ENCODE data around the gene TCF20.

The TCF20 gene

DNA sequence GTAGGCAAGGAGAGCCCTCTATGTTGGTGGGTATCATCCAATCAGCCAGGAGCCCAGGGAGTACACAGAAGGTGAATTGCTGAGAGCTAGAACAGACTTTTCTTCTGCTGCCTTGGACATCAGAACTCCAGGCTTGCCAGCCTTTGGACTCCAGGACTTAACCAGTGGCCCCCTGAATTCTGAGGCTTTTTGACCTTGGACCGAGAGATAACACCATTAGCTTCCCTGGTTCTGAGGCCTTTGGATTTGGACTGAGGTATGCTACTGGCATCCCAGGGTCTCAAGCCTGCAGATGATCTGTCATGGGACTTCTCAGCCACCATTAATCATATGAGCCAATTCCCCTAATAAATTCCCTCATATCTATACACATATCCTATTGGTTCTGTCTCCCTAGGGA is 21.5 kb downstream of the TCF20 start:
- H3K23ac ChIP-seq (ENCODE audit: low read length): no peak overlapping the region
- no peak overlapping the region for H3K56ac ChIP-seq (ENCODE audit: low read length)
- H2BK5ac ChIP-seq (ENCODE audit: low read length): no peak overlapping the region
- no peak overlapping the region for H2AK5ac ChIP-seq (ENCODE audit: low read length)
- H2BK15ac ChIP-seq (replicated peaks; ENCODE audit: low read depth): no peak overlapping the region
- no peak for DNase-seq
- no peak overlapping the region for H4K5ac ChIP-seq (ENCODE audit: low read length)
- no peak overlapping the region for H4K8ac ChIP-seq (ENCODE audit: low read depth, low read length)
- no peak overlapping the region for H3K18ac ChIP-seq (ENCODE audit: low read length)
- H3K27me3 ChIP-seq (ENCODE audit: insufficient read depth, low read length, poor library complexity): no peaks in the 10 kb centered on the region
- no peaks in the 10 kb centered on the region for H3K36me3 ChIP-seq (ENCODE audit: control insufficient read depth, insufficient read depth, low read length)
- peaks cover 30% of the 10 kb centered on the region for H3K79me1 ChIP-seq (ENCODE audit: low read length)
- no peak overlapping the region for H3K4me3 ChIP-seq (ENCODE audit: low read length)
- peaks cover 23% of the 10 kb centered on the region for H3K79me2 ChIP-seq (ENCODE audit: control insufficient read depth, insufficient read depth, low read length)
- H3K9ac ChIP-seq (ENCODE audit: low read length): no peak overlapping the region
- no peak overlapping the region for H3K4ac ChIP-seq (ENCODE audit: low read depth, low read length)
- WGBS (ENCODE audit: extremely low coverage, insufficient coverage, low lambda C conversion rate): no CpG with 5 or more reads among the region's 1 CpG
- no peak overlapping the region for H3K27ac ChIP-seq (ENCODE audit: low read depth, low read length)
- no peak overlapping the region for H2BK120ac ChIP-seq (ENCODE audit: low read depth, low read length)
- H3K4me2 ChIP-seq (ENCODE audit: low read length): no peak overlapping the region
- no peaks in the 10 kb centered on the region for H3K4me1 ChIP-seq (ENCODE audit: control insufficient read depth, low read depth, low read length)

DNA sequence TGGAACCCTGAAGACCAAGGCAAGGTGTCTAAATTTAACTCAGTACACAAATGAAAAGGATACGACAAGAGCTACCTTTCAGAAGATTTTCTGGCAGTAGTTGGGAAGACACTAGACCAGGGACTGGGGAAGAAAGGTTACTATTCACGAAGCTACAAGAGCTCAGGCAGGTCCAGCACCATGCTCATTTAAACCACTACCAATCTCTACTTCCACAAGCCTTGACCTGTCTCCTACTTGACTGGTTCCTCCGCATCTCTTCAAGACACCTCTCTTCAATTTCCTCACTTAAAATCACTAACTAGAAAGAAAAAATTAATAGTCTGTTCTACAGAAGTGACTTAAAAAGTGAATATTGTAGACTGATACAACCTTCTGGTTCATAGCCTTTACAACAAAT is 22.9 kb downstream of the TCF20 start:
- no peak overlapping the region for H3K56ac ChIP-seq (ENCODE audit: low read length)
- H3K18ac ChIP-seq (ENCODE audit: low read length): no peak overlapping the region
- no peak overlapping the region for H3K27ac ChIP-seq (ENCODE audit: low read depth, low read length)
- WGBS (ENCODE audit: extremely low coverage, insufficient coverage, low lambda C conversion rate): no CpG with 5 or more reads among the region's 3 CpGs
- H3K27me3 ChIP-seq (ENCODE audit: insufficient read depth, low read length, poor library complexity): no peaks in the 10 kb centered on the region
- no peak overlapping the region for H2BK120ac ChIP-seq (ENCODE audit: low read depth, low read length)
- H2AK5ac ChIP-seq (ENCODE audit: low read length): no peak overlapping the region
- no peak overlapping the region for H3K23ac ChIP-seq (ENCODE audit: low read length)
- no peak overlapping the region for H4K8ac ChIP-seq (ENCODE audit: low read depth, low read length)
- no peak overlapping the region for H2BK15ac ChIP-seq (replicated peaks; ENCODE audit: low read depth)
- H3K36me3 ChIP-seq (ENCODE audit: control insufficient read depth, insufficient read depth, low read length): no peaks in the 10 kb centered on the region
- no peak overlapping the region for H4K5ac ChIP-seq (ENCODE audit: low read length)
- no peak for DNase-seq
- no peak overlapping the region for H3K4me3 ChIP-seq (ENCODE audit: low read length)
- H3K4ac ChIP-seq (ENCODE audit: low read depth, low read length): no peak overlapping the region
- H2BK5ac ChIP-seq (ENCODE audit: low read length): no peak overlapping the region
- no peaks in the 10 kb centered on the region for H3K4me1 ChIP-seq (ENCODE audit: control insufficient read depth, low read depth, low read length)
- H3K4me2 ChIP-seq (ENCODE audit: low read length): no peak overlapping the region
- no peak overlapping the region for H3K9ac ChIP-seq (ENCODE audit: low read length)
- H3K79me1 ChIP-seq (ENCODE audit: low read length): peaks cover 32% of the 10 kb centered on the region
- H3K79me2 ChIP-seq (ENCODE audit: control insufficient read depth, insufficient read depth, low read length): peaks cover 27% of the 10 kb centered on the region

DNA sequence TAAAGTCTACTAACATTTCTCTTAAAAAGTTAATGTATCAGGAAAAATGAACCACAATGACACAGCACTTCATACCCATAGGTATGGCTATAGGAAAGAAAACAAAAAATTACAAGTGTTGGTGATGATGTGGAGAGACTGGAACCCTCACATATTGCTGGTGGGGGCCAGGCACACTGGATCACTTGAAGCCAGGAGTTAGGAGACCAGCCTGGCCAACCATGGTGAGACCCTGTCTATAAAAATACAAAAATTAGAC is 26.7 kb downstream of the TCF20 start:
- Histone ChIP-seq H3K4me1 (ENCODE audit: control insufficient read depth, low read depth, low read length) (no peaks in the 10 kb centered on the region), H4K8ac (ENCODE audit: low read depth, low read length) (no peak overlapping the region), H3K79me1 (ENCODE audit: low read length) (peaks cover 22% of the 10 kb centered on the region), H3K56ac (ENCODE audit: low read length) (no peak overlapping the region), H3K18ac (ENCODE audit: low read length) (no peak overlapping the region), H3K4me2 (ENCODE audit: low read length) (no peak overlapping the region), H3K27me3 (ENCODE audit: insufficient read depth, low read length, poor library complexity) (no peaks in the 10 kb centered on the region), H2BK120ac (ENCODE audit: low read depth, low read length) (no peak overlapping the region), H3K23ac (ENCODE audit: low read length) (no peak overlapping the region), H3K79me2 (ENCODE audit: control insufficient read depth, insufficient read depth, low read length) (peaks cover 23% of the 10 kb centered on the region), H3K4me3 (ENCODE audit: low read length) (no peak overlapping the region), H3K36me3 (ENCODE audit: control insufficient read depth, insufficient read depth, low read length) (no peaks in the 10 kb centered on the region), H2BK5ac (ENCODE audit: low read length) (no peak overlapping the region), H2AK5ac (ENCODE audit: low read length) (no peak overlapping the region), H3K27ac (ENCODE audit: low read depth, low read length) (no peak overlapping the region), H2BK15ac (replicated peaks; ENCODE audit: low read depth) (no peak overlapping the region), H3K9ac (ENCODE audit: low read length) (no peak overlapping the region), H4K5ac (ENCODE audit: low read length) (no peak overlapping the region), H3K4ac (ENCODE audit: low read depth, low read length) (no peak overlapping the region)
- DNase-seq: no peak

DNA sequence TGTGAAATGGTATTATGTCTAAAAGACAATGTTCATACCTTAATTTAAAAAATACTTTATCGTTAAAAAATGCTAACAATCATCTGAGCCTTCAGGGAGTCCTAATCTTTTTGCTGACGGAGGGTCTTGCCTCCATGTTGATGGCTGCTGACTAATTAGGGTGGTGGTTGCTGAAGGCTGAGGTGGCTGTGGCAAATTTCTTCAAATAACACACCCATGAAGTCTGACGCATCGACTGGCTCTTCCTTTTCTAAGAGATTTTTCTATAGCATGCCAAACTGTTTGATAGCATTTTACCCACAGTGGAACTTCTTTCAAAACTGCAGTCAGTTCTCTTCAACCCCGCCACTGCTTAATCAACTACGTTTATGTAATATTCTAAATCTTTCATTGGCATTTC is 33.6 kb downstream of the TCF20 start:
- Histone ChIP-seq H2BK120ac (ENCODE audit: low read depth, low read length) (no peak overlapping the region), H3K56ac (ENCODE audit: low read length) (no peak overlapping the region), H2BK5ac (ENCODE audit: low read length) (no peak overlapping the region), H3K4me3 (ENCODE audit: low read length) (no peak overlapping the region), H2BK15ac (replicated peaks; ENCODE audit: low read depth) (no peak overlapping the region), H4K5ac (ENCODE audit: low read length) (no peak overlapping the region), H3K4ac (ENCODE audit: low read depth, low read length) (no peak overlapping the region), H3K27me3 (ENCODE audit: insufficient read depth, low read length, poor library complexity) (no peaks in the 10 kb centered on the region), H3K27ac (ENCODE audit: low read depth, low read length) (no peak overlapping the region), H3K9ac (ENCODE audit: low read length) (no peak overlapping the region), H3K79me2 (ENCODE audit: control insufficient read depth, insufficient read depth, low read length) (peaks cover 32% of the 10 kb centered on the region), H3K18ac (ENCODE audit: low read length) (no peak overlapping the region), H3K23ac (ENCODE audit: low read length) (no peak overlapping the region), H3K4me1 (ENCODE audit: control insufficient read depth, low read depth, low read length) (no peaks in the 10 kb centered on the region), H3K4me2 (ENCODE audit: low read length) (no peak overlapping the region), H4K8ac (ENCODE audit: low read depth, low read length) (no peak overlapping the region), H2AK5ac (ENCODE audit: low read length) (no peak overlapping the region), H3K36me3 (ENCODE audit: control insufficient read depth, insufficient read depth, low read length) (no peaks in the 10 kb centered on the region), H3K79me1 (ENCODE audit: low read length) (peaks cover 28% of the 10 kb centered on the region)
- no peak for DNase-seq
- WGBS (ENCODE audit: extremely low coverage, insufficient coverage, low lambda C conversion rate): no CpG with 5 or more reads among the region's 6 CpGs

DNA sequence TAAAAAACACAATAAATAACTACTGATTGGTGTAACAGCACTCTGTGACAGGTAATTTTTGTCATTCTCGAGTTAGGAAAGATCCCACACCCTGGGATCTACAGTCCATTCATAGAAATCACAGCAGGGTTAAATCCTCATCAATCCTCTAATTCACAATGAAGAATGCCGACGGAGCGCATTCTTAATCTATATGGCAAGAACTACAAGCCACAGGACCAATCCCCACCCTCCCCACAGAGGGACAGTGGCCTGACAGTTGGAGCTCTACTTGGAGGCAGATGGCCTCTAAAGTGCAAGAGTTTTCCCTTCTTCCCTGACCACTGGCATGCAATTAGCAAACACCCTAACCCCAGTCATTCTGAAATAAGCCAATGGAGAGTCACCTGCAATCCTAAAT is 34.2 kb downstream of the TCF20 start:
- no peak overlapping the region for H3K18ac ChIP-seq (ENCODE audit: low read length)
- H3K56ac ChIP-seq (ENCODE audit: low read length): no peak overlapping the region

DNA sequence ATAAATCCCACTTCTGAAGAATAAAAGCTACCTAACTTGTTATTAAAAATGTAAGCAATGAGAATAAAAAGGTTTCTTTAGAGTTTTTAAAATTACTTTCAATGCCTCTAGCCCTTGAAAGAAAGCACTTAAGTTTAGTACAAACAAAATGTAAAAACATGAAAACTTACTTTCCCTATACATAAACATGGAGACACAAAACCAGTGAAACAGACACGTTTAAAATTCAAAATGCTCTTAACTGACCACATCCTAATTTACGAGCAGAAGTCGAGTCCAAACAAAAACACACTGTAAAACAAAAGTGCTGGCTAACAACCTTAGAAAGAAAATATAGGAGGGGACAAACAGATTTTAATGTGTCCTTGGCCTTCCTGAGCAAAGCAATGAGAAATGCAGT is 36.6 kb downstream of the TCF20 start:
- Histone ChIP-seq H3K23ac (ENCODE audit: low read length) (no peak overlapping the region), H3K4me2 (ENCODE audit: low read length) (no peak overlapping the region), H3K4me3 (ENCODE audit: low read length) (no peak overlapping the region), H3K18ac (ENCODE audit: low read length) (no peak overlapping the region), H2AK5ac (ENCODE audit: low read length) (no peak overlapping the region), H3K79me2 (ENCODE audit: control insufficient read depth, insufficient read depth, low read length) (peaks cover 39% of the 10 kb centered on the region), H3K9ac (ENCODE audit: low read length) (no peak overlapping the region), H3K27me3 (ENCODE audit: insufficient read depth, low read length, poor library complexity) (no peaks in the 10 kb centered on the region), H3K4ac (ENCODE audit: low read depth, low read length) (no peak overlapping the region), H3K4me1 (ENCODE audit: control insufficient read depth, low read depth, low read length) (no peaks in the 10 kb centered on the region), H4K5ac (ENCODE audit: low read length) (no peak overlapping the region), H4K8ac (ENCODE audit: low read depth, low read length) (no peak overlapping the region), H2BK15ac (replicated peaks; ENCODE audit: low read depth) (no peak overlapping the region), H3K27ac (ENCODE audit: low read depth, low read length) (no peak overlapping the region), H2BK120ac (ENCODE audit: low read depth, low read length) (no peak overlapping the region), H3K56ac (ENCODE audit: low read length) (no peak overlapping the region), H3K36me3 (ENCODE audit: control insufficient read depth, insufficient read depth, low read length) (no peaks in the 10 kb centered on the region), H2BK5ac (ENCODE audit: low read length) (no peak overlapping the region), H3K79me1 (ENCODE audit: low read length) (peaks cover 37% of the 10 kb centered on the region)
- WGBS (ENCODE audit: extremely low coverage, insufficient coverage, low lambda C conversion rate): no CpG with 5 or more reads among the region's 3 CpGs
- no peak for DNase-seq

More for the DNA sequence above, 34.2 kb downstream of the TCF20 start:
- Histone ChIP-seq H2BK120ac (ENCODE audit: low read depth, low read length) (no peak overlapping the region), H3K4me1 (ENCODE audit: control insufficient read depth, low read depth, low read length) (no peaks in the 10 kb centered on the region), H3K36me3 (ENCODE audit: control insufficient read depth, insufficient read depth, low read length) (no peaks in the 10 kb centered on the region), H3K79me2 (ENCODE audit: control insufficient read depth, insufficient read depth, low read length) (peaks cover 29% of the 10 kb centered on the region), H3K9ac (ENCODE audit: low read length) (no peak overlapping the region), H3K4me2 (ENCODE audit: low read length) (no peak overlapping the region), H3K4me3 (ENCODE audit: low read length) (no peak overlapping the region), H4K5ac (ENCODE audit: low read length) (no peak overlapping the region), H3K23ac (ENCODE audit: low read length) (no peak overlapping the region), H3K27ac (ENCODE audit: low read depth, low read length) (no peak overlapping the region), H4K8ac (ENCODE audit: low read depth, low read length) (no peak overlapping the region), H2BK5ac (ENCODE audit: low read length) (no peak overlapping the region), H2AK5ac (ENCODE audit: low read length) (no peak overlapping the region), H3K79me1 (ENCODE audit: low read length) (peaks cover 28% of the 10 kb centered on the region), H2BK15ac (replicated peaks; ENCODE audit: low read depth) (no peak overlapping the region), H3K27me3 (ENCODE audit: insufficient read depth, low read length, poor library complexity) (no peaks in the 10 kb centered on the region), H3K4ac (ENCODE audit: low read depth, low read length) (no peak overlapping the region)
- DNase-seq: peak; percentile 38
- no CpG with 5 or more reads among the region's 4 CpGs for WGBS (ENCODE audit: extremely low coverage, insufficient coverage, low lambda C conversion rate)
